ENCODE measurements around the gene SPG7.

The SPG7 gene

DNA sequence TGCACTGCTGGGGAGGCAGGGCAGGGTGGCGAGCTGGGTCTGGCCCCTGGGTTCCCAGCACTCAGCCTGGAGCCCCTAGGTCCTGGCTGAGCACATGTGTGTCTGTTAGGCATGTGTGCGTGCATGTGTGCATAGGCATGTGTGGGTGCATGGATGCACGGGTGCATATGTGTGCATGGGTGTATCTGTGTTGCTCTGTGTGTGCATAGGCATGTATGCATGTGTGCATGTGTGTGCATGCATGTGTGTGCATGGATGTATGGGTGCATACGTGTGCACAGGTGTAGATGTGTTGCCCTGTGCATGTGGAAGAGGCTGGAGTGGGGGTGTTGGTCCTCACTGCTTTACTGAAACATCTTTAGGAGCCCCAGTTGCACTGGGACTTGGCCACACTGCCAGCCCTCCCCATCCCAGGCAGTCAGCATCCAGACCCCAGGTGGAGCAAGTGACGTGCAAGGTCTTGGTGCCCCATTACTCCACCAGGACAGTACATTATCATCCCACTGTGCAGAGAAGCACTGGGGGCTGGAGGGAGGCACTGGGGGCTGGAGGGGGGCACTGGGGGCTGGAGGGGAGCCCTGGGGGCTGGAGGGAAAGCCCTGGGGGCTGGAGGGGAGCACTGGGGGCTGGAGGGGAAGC lies 94.9 kb downstream of the SPG7 start:
- no peak for TF ChIP-seq ZNF274 (IDR thresholded peaks at IDR 0.05; ENCODE audit: low read depth, low read length)
- TF ChIP-seq YY1 (IDR thresholded peaks at IDR 0.05; ENCODE audit: insufficient read depth, insufficient read length): no peak
- no peak for TF ChIP-seq SUZ12 (IDR thresholded peaks at IDR 0.05; ENCODE audit: extremely low read depth, insufficient read depth, insufficient read length)
- Histone ChIP-seq H3K36me3 (ENCODE audit: insufficient read depth, insufficient read length, low read length) (no peaks in the 10 kb centered on the region), H3K9ac (ENCODE audit: insufficient read length, low read depth) (peak overlapping the region; percentile 29), H3K27me3 (ENCODE audit: insufficient read depth, insufficient read length) (peaks cover 7% of the 10 kb centered on the region), H3K4me1 (ENCODE audit: insufficient read depth, insufficient read length) (peaks cover 28% of the 10 kb centered on the region), H3K4me3 (ENCODE audit: insufficient read length, low read depth) (peak overlapping the region; percentile 27), H3K9me3 (ENCODE audit: insufficient read depth, low read length) (no peaks in the 10 kb centered on the region)
- DNase-seq (ENCODE audit: low read depth, low spot score): no peak

DNA sequence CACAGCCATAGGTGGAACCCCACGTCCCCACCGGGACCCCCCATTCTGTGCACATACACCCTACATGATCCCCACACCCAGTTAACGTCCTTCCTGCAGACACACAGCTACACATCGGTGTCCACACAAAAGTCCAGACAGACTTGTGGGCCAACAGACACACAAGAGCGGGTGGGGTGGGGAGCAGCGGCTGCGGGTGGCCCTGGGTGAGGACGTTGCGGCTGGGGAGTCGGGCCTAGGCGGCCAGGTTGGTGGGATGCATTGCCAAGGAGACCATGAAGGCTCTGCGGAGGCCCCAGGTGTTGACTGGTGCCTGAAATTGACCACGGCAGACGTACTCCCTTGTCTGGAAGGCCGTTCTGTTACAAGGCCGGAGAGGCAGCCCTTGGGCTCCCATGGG lies 96.6 kb downstream of the SPG7 start:
- DNase-seq (ENCODE audit: low read depth, low spot score): no peak
- Histone ChIP-seq H3K9me3 (ENCODE audit: insufficient read depth, low read length) (no peaks in the 10 kb centered on the region), H3K9ac (ENCODE audit: insufficient read length, low read depth) (no peak overlapping the region), H3K36me3 (ENCODE audit: insufficient read depth, insufficient read length, low read length) (no peaks in the 10 kb centered on the region), H3K4me3 (ENCODE audit: insufficient read length, low read depth) (no peak overlapping the region), H3K27me3 (ENCODE audit: insufficient read depth, insufficient read length) (peaks cover 7% of the 10 kb centered on the region), H3K4me1 (ENCODE audit: insufficient read depth, insufficient read length) (peaks cover 21% of the 10 kb centered on the region)
- TF ChIP-seq SUZ12 (IDR thresholded peaks at IDR 0.05; ENCODE audit: extremely low read depth, insufficient read depth, insufficient read length): no peak
- TF ChIP-seq YY1 (IDR thresholded peaks at IDR 0.05; ENCODE audit: insufficient read depth, insufficient read length): no peak
- no peak for TF ChIP-seq ZNF274 (IDR thresholded peaks at IDR 0.05; ENCODE audit: low read depth, low read length)

DNA sequence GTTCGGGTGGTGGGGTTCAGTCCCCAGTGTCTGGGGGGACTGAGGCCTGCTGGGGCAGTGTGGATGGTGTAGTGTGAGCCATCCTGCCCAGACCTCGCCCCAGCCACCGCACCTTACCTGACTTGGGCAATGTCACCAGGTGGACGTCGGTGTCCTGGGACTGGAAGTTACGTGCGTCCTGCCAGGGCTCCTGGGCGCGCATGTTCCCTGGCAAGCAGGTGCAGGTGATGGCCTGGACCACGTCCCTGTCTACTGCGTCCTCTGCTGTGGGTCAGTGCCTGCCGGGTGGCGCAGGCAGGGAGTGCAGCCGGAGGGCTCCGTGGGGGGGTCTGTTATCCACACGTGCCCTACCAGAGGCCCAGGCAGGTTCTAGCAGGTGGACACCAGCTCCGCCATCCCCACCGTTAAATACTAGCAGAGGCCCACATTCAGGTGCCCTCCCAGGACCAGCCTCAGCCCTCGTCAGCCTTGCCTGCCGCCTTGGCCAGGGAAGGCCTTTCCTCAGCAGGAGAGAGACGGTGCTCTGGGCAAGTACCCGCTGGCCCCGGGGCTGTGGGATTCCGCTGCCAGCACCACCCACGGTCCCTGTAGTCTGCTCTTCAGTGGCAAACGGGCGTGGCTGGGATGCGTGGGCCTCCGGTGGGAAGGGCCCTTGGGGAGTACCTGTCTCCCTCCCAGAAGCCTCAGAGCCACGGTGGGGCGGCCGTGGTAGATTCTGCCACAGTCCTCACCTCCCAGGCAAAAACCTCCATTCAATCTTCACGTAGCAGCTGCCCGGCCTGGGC lies 97.2 kb downstream of the SPG7 start:
- TF ChIP-seq ZNF274 (IDR thresholded peaks at IDR 0.05; ENCODE audit: low read depth, low read length) (no peak), SUZ12 (IDR thresholded peaks at IDR 0.05; ENCODE audit: extremely low read depth, insufficient read depth, insufficient read length) (no peak), YY1 (IDR thresholded peaks at IDR 0.05; ENCODE audit: insufficient read depth, insufficient read length) (no peak)
- H3K4me3 ChIP-seq (ENCODE audit: insufficient read length, low read depth): no peak overlapping the region
- DNase-seq (ENCODE audit: low read depth, low spot score): no peak
- H3K27me3 ChIP-seq (ENCODE audit: insufficient read depth, insufficient read length): peaks cover 6% of the 10 kb centered on the region
- no peaks in the 10 kb centered on the region for H3K36me3 ChIP-seq (ENCODE audit: insufficient read depth, insufficient read length, low read length)
- no peak overlapping the region for H3K9ac ChIP-seq (ENCODE audit: insufficient read length, low read depth)
- H3K9me3 ChIP-seq (ENCODE audit: insufficient read depth, low read length): no peaks in the 10 kb centered on the region
- peaks cover 16% of the 10 kb centered on the region for H3K4me1 ChIP-seq (ENCODE audit: insufficient read depth, insufficient read length)

DNA sequence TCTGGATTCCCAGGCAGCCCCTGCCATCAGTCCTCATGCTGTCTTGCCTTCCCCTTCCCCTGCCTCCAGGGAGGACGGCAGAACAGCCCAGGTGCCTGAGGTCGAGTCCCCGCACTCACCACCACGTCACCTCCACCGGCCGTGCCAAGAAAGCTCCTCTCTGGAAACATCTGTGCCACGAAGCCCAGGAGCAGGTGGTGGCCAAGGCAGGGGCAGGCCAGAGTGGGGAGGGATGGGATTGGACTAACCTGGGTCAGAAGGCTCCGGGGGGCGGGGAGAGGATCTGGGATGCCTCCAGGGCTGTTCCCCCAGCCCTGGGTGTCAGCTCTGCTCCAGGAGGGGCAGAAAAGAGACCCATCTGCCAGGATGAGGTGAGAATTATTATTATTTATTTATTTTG lies 97.8 kb downstream of the SPG7 start:
- DNase-seq (ENCODE audit: low read depth, low spot score): no peak
- peak overlapping the region; percentile 50 for H3K9ac ChIP-seq (ENCODE audit: insufficient read length, low read depth)
- H3K27me3 ChIP-seq (ENCODE audit: insufficient read depth, insufficient read length): peaks cover 5% of the 10 kb centered on the region
- H3K9me3 ChIP-seq (ENCODE audit: insufficient read depth, low read length): no peaks in the 10 kb centered on the region
- H3K4me1 ChIP-seq (ENCODE audit: insufficient read depth, insufficient read length): peaks cover 15% of the 10 kb centered on the region
- H3K36me3 ChIP-seq (ENCODE audit: insufficient read depth, insufficient read length, low read length): no peaks in the 10 kb centered on the region
- no peak for TF ChIP-seq SUZ12 (IDR thresholded peaks at IDR 0.05; ENCODE audit: extremely low read depth, insufficient read depth, insufficient read length)
- no peak for TF ChIP-seq ZNF274 (IDR thresholded peaks at IDR 0.05; ENCODE audit: low read depth, low read length)
- TF ChIP-seq YY1 (IDR thresholded peaks at IDR 0.05; ENCODE audit: insufficient read depth, insufficient read length): no peak
- no peak overlapping the region for H3K4me3 ChIP-seq (ENCODE audit: insufficient read length, low read depth)

Measured in NT2/D1 (cell line).